GM13977 (cell line): Measurements from ENCODE around the gene ARL14EPL.

Experiments
- DNase-seq: peaks from one replicate; pipeline ENCODE4 v3.0.0; 2012; ENCODE audit warnings: low spot score
- CTCF ChIP-seq: IDR thresholded peaks from 2 replicates; pipeline ENCODE4 v1.5.1; 2012; ENCODE audit warnings: mild to moderate bottlenecking, control low read depth; ENCODE audit not compliant: insufficient read depth; ENCODE audit errors: extremely low read depth, missing control alignments
- in situ Hi-C: fragments of 300-500 bp; cut with MboI; formaldehyde crosslinking; loops from one replicate; pipeline ENCODE4 v1.12.0; 2022; ENCODE audit warnings: low sequenced_read_pairs, low pct_unique_long_range_greater_than_20kb, mixed read lengths, inconsistent platforms; ENCODE audit not compliant: unreplicated experiment

ARL14EPL gene

GRCh38 chr5:116062352-116062751 is 30.1 kb downstream of the ARL14EPL start:
- DNase-seq, result no peak
- in situ Hi-C loops, result loop anchor here (25.0 kb wide), 2 partner anchors 225 to 750 kb away; partner anchors contain the start of genes AP3S1 and ATG12
- no peak for TF ChIP-seq CTCF

GRCh38 chr5:116063950-116064349 is 31.7 kb downstream of the ARL14EPL start:
- in situ Hi-C loops, result loop anchor here (25.0 kb wide), 2 partner anchors 227 to 752 kb away; partner anchors contain the start of genes AP3S1 and ATG12

GRCh38 chr5:116068028-116068632 is 35.9 kb downstream of the ARL14EPL start:
- in situ Hi-C loops, result loop anchor here (25.0 kb wide), 2 partner anchors 231 to 756 kb away; partner anchors contain the start of genes AP3S1 and ATG12
- DNase-seq, result peak; percentile 38
- TF ChIP-seq CTCF, result peak; percentile 66

More at GRCh38 chr5:116063950-116064349, 31.7 kb downstream of the ARL14EPL start:
- no peak for TF ChIP-seq CTCF
- no peak for DNase-seq

GRCh38 chr5:116071211-116071610 is 38.9 kb downstream of the ARL14EPL start:
- DNase-seq, result no peak
- no peak for TF ChIP-seq CTCF
- in situ Hi-C loops, result loop anchor here (10.0 to 25.0 kb wide), 3 partner anchors 234 to 759 kb away; partner anchors contain the start of genes AP3S1, ATG12 and TMED7

- in situ Hi-C loops, result loop anchor here (10.0 kb wide), 1 partner anchor 451 kb away; the partner anchor contains the start of gene TMED7
- DNase-seq, result no peak
- TF ChIP-seq CTCF, result no peak
Observed at GRCh38 chr5:116075191-116075831, 43.0 kb downstream of the ARL14EPL start.

- peak; percentile 71 for DNase-seq
- in situ Hi-C loops, result loop anchor here (10.0 kb wide), 1 partner anchor 452 kb away; the partner anchor contains the start of gene TMED7
- TF ChIP-seq CTCF, result no peak
Observed at GRCh38 chr5:116076496-116076895, 44.2 kb downstream of the ARL14EPL start.
